PC-9 (cell line): Measurements from ENCODE around the gene PPM1K. TPM values are rescaled to one million over a fixed set of nuclear protein-coding genes. Genes with fewer than 3 reads are reported as not detected.

Experiments used
- BruUV-seq: library from RNA; stranded (reverse); fragments of 400-500 nt; replicated peaks from 2 replicates; lab custom pipeline; 2021; lab: Mats Ljungman, UMichigan
- CTCF ChIA-PET: fragments of 300-600 bp; sonication (Branson Sonifier 250); formaldehyde crosslinking; loops from one replicate; lab custom pipeline; 2022; ENCODE audit warnings: antibody characterized with exemption; lab: Charles Lee
- POLR2A ChIA-PET: fragments of 300-600 bp; sonication (Branson Sonifier 250); formaldehyde crosslinking; loops from one replicate; lab custom pipeline; 2022; ENCODE audit warnings: antibody characterized with exemption; ENCODE audit not compliant: unreplicated experiment; lab: Charles Lee
- DNase-seq, 2 experiments: peaks; one replicate each; pipeline versions ENCODE4 v3.0.0 to v3.0.0-alpha.2; 2015 to 2022; ENCODE audit warnings: mixed read lengths in 1 of 2
- H2AFZ ChIP-seq: fragments of 200-600 bp; sonication (generic); 2 replicates; pipeline ENCODE4 v1.8.1; 2017; ENCODE audit warnings: antibody characterized with exemption
- H3F3A ChIP-seq: fragments of 200-600 bp; sonication (generic); 2 replicates; pipeline ENCODE4 v1.8.1; 2017; ENCODE audit warnings: antibody characterized with exemption, mild to moderate bottlenecking, low read depth; ENCODE audit not compliant: insufficient read depth
- H3K27ac ChIP-seq: fragments of 200-600 bp; sonication (generic); 2 replicates; pipeline ENCODE4 v1.6.1; 2016; ENCODE audit warnings: mixed run types
- H3K27me3 ChIP-seq: fragments of 200-600 bp; sonication (generic); 2 replicates; pipeline ENCODE4 v1.6.1; 2016; ENCODE audit warnings: low read depth, mixed run types; ENCODE audit not compliant: insufficient read depth
- H3K36me3 ChIP-seq: fragments of 200-600 bp; sonication (generic); 2 replicates; pipeline ENCODE4 v1.6.1; 2016; ENCODE audit warnings: low read depth, mixed run types
- H3K4me1 ChIP-seq: fragments of 200-600 bp; sonication (generic); replicated peaks from 2 replicates; pipeline ENCODE4 v1.6.1; 2016; ENCODE audit warnings: mixed run types; ENCODE audit not compliant: insufficient read depth
- H3K4me2 ChIP-seq: fragments of 200-600 bp; sonication (generic); 2 replicates; pipeline ENCODE4 v1.6.1; 2017; ENCODE audit warnings: mixed run types
- H3K4me3 ChIP-seq: fragments of 200-600 bp; sonication (generic); 2 replicates; pipeline ENCODE4 v1.6.1; 2016; ENCODE audit warnings: mixed run types
- H3K79me2 ChIP-seq: fragments of 200-600 bp; sonication (generic); 2 replicates; pipeline ENCODE4 v1.6.1; 2017; ENCODE audit warnings: low read depth, mixed run types
- H3K9me2 ChIP-seq: fragments of 200-600 bp; sonication (generic); 2 replicates; pipeline ENCODE4 v1.8.1; 2017; ENCODE audit warnings: mild to moderate bottlenecking; ENCODE audit not compliant: insufficient read depth
- H3K9me3 ChIP-seq: fragments of 200-600 bp; sonication (generic); 2 replicates; pipeline ENCODE4 v1.8.1; 2016; ENCODE audit warnings: low read depth; ENCODE audit not compliant: insufficient read depth
- H4K20me1 ChIP-seq: fragments of 200-600 bp; sonication (generic); 2 replicates; pipeline ENCODE4 v1.8.1; 2017; ENCODE audit not compliant: insufficient read depth
- EZH2 ChIP-seq: fragments of 200-600 bp; sonication (generic); IDR thresholded peaks from 2 replicates; pipeline ENCODE4 v1.8.0; 2017; ENCODE audit warnings: antibody characterized with exemption, low read depth
- intact Hi-C: fragments of 100-400 bp; cut with micrococcal nuclease; formaldehyde crosslinking; loops from one replicate; pipeline ENCODE4 v1.10.0; 2022; ENCODE audit not compliant: unreplicated experiment
- total RNA-seq: library from RNA; stranded (reverse); gene quantifications from 2 replicates; pipeline ENCODE4 v1.2.3, GENCODE V29; 2021
- TF ChIP-seq, protein P1 (sequence below): fragments of 200-600 bp; sonication (generic); conservative IDR thresholded peaks from 2 replicates; pipeline ENCODE4 v1.6.1; 2017; ENCODE audit warnings: mixed run types, antibody characterized with exemption, mild to moderate bottlenecking, moderate library complexity

The PPM1K gene
- total RNA-seq, 1 experiment from 2014 or later: 5.7 TPM

DNA sequence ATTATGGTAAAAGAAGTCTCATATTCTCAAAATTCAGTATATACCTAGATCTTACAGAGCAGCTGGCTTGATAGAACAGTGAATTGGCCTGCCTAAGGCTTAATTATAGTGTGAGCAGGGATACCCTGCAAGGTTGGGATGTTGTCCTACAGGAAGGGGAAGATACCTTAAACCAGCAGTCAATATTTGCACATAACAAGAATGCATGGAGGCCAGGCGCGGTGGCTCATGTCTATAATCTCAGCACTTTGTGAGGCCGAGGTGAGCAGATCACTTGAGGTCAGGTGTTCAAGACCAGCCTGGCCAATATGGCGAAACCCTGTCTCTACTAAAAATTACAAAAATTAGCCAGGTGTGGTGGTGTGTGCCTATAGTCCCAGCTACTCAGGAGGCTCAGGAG lies 67.2 kb downstream of the PPM1K start:
- intact Hi-C loops: no loop called here
- Histone ChIP-seq H2AFZ (no peak overlapping the region), H3K36me3 (no peaks in the 10 kb centered on the region), H3K4me1 (no peaks in the 10 kb centered on the region), H3K79me2 (no peaks in the 10 kb centered on the region), H3K27ac (no peak overlapping the region), H3K4me2 (no peak overlapping the region), H3K9me2 (no peaks in the 10 kb centered on the region), H3K9me3 (no peaks in the 10 kb centered on the region), H3F3A (no peaks in the 10 kb centered on the region), H3K4me3 (no peak overlapping the region), H4K20me1 (no peaks in the 10 kb centered on the region), H3K27me3 (no peaks in the 10 kb centered on the region)
- BruUV-seq: no TSS peak
- no peak for DNase-seq
- POLR2A ChIA-PET: no interaction called here
- CTCF ChIA-PET: no interaction called here
- TF ChIP-seq EZH2: no peak
- TF ChIP-seq, protein P1, sequence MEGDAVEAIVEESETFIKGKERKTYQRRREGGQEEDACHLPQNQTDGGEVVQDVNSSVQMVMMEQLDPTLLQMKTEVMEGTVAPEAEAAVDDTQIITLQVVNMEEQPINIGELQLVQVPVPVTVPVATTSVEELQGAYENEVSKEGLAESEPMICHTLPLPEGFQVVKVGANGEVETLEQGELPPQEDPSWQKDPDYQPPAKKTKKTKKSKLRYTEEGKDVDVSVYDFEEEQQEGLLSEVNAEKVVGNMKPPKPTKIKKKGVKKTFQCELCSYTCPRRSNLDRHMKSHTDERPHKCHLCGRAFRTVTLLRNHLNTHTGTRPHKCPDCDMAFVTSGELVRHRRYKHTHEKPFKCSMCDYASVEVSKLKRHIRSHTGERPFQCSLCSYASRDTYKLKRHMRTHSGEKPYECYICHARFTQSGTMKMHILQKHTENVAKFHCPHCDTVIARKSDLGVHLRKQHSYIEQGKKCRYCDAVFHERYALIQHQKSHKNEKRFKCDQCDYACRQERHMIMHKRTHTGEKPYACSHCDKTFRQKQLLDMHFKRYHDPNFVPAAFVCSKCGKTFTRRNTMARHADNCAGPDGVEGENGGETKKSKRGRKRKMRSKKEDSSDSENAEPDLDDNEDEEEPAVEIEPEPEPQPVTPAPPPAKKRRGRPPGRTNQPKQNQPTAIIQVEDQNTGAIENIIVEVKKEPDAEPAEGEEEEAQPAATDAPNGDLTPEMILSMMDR: no peak

DNA sequence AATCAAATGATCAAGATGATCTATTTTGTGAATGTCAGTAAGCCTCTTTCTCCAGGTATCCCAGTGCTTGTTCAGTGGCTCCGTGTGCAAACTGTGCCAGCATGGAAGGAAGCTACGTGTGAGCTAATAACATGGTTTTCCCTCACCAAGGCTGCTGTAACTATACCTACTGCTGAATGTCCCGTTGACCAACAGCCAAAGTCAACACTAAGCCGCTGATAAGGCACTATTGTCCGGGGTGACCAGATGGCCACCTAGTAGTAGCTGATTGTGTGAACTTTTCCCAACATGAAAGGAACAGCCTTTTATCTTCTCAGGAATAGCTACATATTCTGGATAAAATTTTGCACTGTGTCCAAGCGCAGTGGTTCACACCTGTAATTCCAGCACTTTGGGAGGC lies 68.0 kb downstream of the PPM1K start:
- Histone ChIP-seq H3K27me3 (no peaks in the 10 kb centered on the region), H3K79me2 (no peaks in the 10 kb centered on the region), H4K20me1 (no peaks in the 10 kb centered on the region), H3K36me3 (no peaks in the 10 kb centered on the region), H3K4me1 (peaks cover 5% of the 10 kb centered on the region), H2AFZ (no peak overlapping the region), H3K9me3 (no peaks in the 10 kb centered on the region), H3F3A (no peaks in the 10 kb centered on the region), H3K27ac (no peak overlapping the region), H3K4me2 (no peak overlapping the region), H3K9me2 (no peaks in the 10 kb centered on the region), H3K4me3 (no peak overlapping the region)
- intact Hi-C loops: no loop called here
- DNase-seq: no peak
- CTCF ChIA-PET: no interaction called here
- POLR2A ChIA-PET: no interaction called here
- no TSS peak for BruUV-seq
- TF ChIP-seq EZH2: no peak
- TF ChIP-seq, protein P1: no peak

DNA sequence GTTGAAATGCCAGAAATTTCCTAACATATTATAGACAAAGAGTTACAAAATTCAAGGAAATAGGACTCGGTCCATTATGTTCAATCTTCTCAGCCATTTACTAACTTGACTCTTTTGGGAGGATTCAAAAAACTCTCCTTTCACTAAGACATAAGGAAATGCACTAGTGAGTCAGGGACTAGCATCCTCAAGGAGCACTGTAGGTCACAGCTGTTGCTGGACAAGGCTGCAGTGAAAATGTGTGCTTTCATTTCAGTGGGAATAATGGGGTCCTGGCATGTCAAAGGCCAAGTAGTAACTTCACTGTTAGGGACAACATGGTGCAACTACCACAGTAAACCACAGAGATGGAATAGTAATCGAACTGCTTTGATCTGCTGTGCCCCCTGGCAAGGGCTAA lies 69.0 kb downstream of the PPM1K start:
- no peaks in the 10 kb centered on the region for H3K36me3 ChIP-seq
- no peak overlapping the region for H3K4me2 ChIP-seq
- H3K9me3 ChIP-seq: no peaks in the 10 kb centered on the region
- H3K27me3 ChIP-seq: no peaks in the 10 kb centered on the region
- H3K79me2 ChIP-seq: no peaks in the 10 kb centered on the region
- H3K4me1 ChIP-seq: peaks cover 6% of the 10 kb centered on the region
- TF ChIP-seq, protein P1: no peak
- TF ChIP-seq EZH2: no peak
- POLR2A ChIA-PET: no interaction called here
- H3K27ac ChIP-seq: no peak overlapping the region
- no peaks in the 10 kb centered on the region for H3F3A ChIP-seq
- no peaks in the 10 kb centered on the region for H3K9me2 ChIP-seq
- CTCF ChIA-PET: no interaction called here
- DNase-seq: no peak
- H2AFZ ChIP-seq: no peak overlapping the region
- H4K20me1 ChIP-seq: no peaks in the 10 kb centered on the region
- BruUV-seq: no TSS peak
- H3K4me3 ChIP-seq: no peak overlapping the region
- intact Hi-C loops: no loop called here
